Measurements from ENCODE around the gene CD209.
A peak's percentile ranks its signal among the peaks of the same experiment; 100 is the strongest.

CD209 gene

GRCh38 chr19:7692417-7693088 lies 54.8 kb downstream of the CD209 start:
- H3K9me3 Mint-ChIP-seq, result no peaks in the 10 kb centered on the region
- H3K36me3 Mint-ChIP-seq, result peaks cover 9% of the 10 kb centered on the region
- H3K4me3 Mint-ChIP-seq, result no peak overlapping the region
- ATAC-seq (peak; percentile 73), DNase-seq (ENCODE audit: low spot score in 2 of 2) (no peak)
- H3K27ac Mint-ChIP-seq, result no peak overlapping the region
- H3K4me1 Mint-ChIP-seq, result no peaks in the 10 kb centered on the region

- DNase-seq (ENCODE audit: low spot score in 2 of 2), result peak in 1 of 2 donors; percentile 62
- ATAC-seq, result peak; percentile 81
- Mint-ChIP-seq H3K9me3 (no peaks in the 10 kb centered on the region), H3K4me3 (no peak overlapping the region), H3K36me3 (peaks cover 7% of the 10 kb centered on the region), H3K27ac (no peak overlapping the region), H3K4me1 (no peaks in the 10 kb centered on the region)
Measured at GRCh38 chr19:7691497-7691896, 55.8 kb downstream of the CD209 start.

GRCh38 chr19:7690779-7691258 lies 56.5 kb downstream of the CD209 start:
- Mint-ChIP-seq H3K36me3 (peaks cover 5% of the 10 kb centered on the region), H3K4me3 (no peak overlapping the region), H3K4me1 (peaks cover 4% of the 10 kb centered on the region), H3K27ac (no peak overlapping the region), H3K9me3 (no peaks in the 10 kb centered on the region)
- DNase-seq (ENCODE audit: low spot score in 2 of 2), result peak in 1 of 2 donors; percentile 69
- ATAC-seq, result peak; percentile 58

All from stimulated activated effector memory CD8-positive, alpha-beta T cell treated with anti-CD3 and anti-CD28 coated beads, Interleukin-12 subunit alpha, Interleukin-12 subunit beta, amount 100 ng/mL, for 72 hours (primary cell).